GM23248 (cell line): ENCODE measurements around the gene ZNF354C. TPM values are rescaled to one million over a fixed set of nuclear protein-coding genes. Genes with fewer than 3 reads are reported as not detected.

Source experiments
- DNase-seq: peaks from one replicate; pipeline ENCODE4 v3.0.0-alpha.2; 2015
- H2AFZ ChIP-seq: fragments of 200-600 bp; sonication (generic); 2 replicates; pipeline ENCODE4 v1.6.1; 2016; ENCODE audit warnings: antibody characterized with exemption
- H3F3A ChIP-seq: fragments of 200-600 bp; sonication (generic); 2 replicates; pipeline ENCODE4 v1.6.1; 2016; ENCODE audit warnings: mild to moderate bottlenecking, antibody characterized with exemption, mixed run types; ENCODE audit not compliant: insufficient read depth
- H3K27ac ChIP-seq: fragments of 200-600 bp; sonication (generic); 2 replicates; pipeline ENCODE4 v1.5.1; 2016; ENCODE audit warnings: mild to moderate bottlenecking
- H3K27me3 ChIP-seq: fragments of 200-600 bp; sonication (generic); replicated peaks from 2 replicates; pipeline ENCODE4 v1.6.1; 2016; ENCODE audit warnings: mild to moderate bottlenecking; ENCODE audit not compliant: insufficient read depth
- H3K36me3 ChIP-seq: fragments of 200-600 bp; sonication (generic); 2 replicates; pipeline ENCODE4 v1.6.1; 2016; ENCODE audit warnings: low read depth, mild to moderate bottlenecking
- H3K4me1 ChIP-seq: fragments of 200-600 bp; sonication (generic); 2 replicates; pipeline ENCODE4 v1.6.1; 2016; ENCODE audit warnings: mild to moderate bottlenecking; ENCODE audit not compliant: insufficient read depth
- H3K4me2 ChIP-seq: fragments of 200-600 bp; sonication (generic); one replicate; pipeline ENCODE4 v1.6.1; 2016; ENCODE audit warnings: mild to moderate bottlenecking; ENCODE audit not compliant: unreplicated experiment
- H3K4me3 ChIP-seq: fragments of 200-600 bp; sonication (generic); 2 replicates; pipeline ENCODE4 v1.5.1; 2016; ENCODE audit warnings: mild to moderate bottlenecking
- H3K79me2 ChIP-seq: fragments of 200-600 bp; sonication (generic); 2 replicates; pipeline ENCODE4 v1.6.1; 2016; ENCODE audit warnings: mild to moderate bottlenecking; ENCODE audit not compliant: insufficient read depth
- H3K9ac ChIP-seq: fragments of 200-600 bp; sonication (generic); 2 replicates; pipeline ENCODE4 v1.6.1; 2016; ENCODE audit warnings: mild to moderate bottlenecking
- H3K9me2 ChIP-seq: fragments of 200-600 bp; sonication (generic); 2 replicates; pipeline ENCODE4 v1.6.1; 2016; ENCODE audit warnings: mixed run types, mild to moderate bottlenecking, moderate library complexity; ENCODE audit not compliant: insufficient read depth
- H3K9me3 ChIP-seq: fragments of 200-600 bp; sonication (generic); one replicate; pipeline ENCODE4 v1.6.1; 2017; ENCODE audit warnings: low read depth
- H4K20me1 ChIP-seq: fragments of 200-600 bp; sonication (generic); 2 replicates; pipeline ENCODE4 v1.6.0; 2016; ENCODE audit not compliant: insufficient read depth
- EZH2 ChIP-seq: fragments of 200-600 bp; sonication (generic); IDR thresholded peaks from 2 replicates; pipeline ENCODE4 v1.6.1; 2018; ENCODE audit warnings: antibody characterized with exemption, mild to moderate bottlenecking; ENCODE audit not compliant: insufficient read depth, poor library complexity, severe bottlenecking
- EZH2phosphoT487 ChIP-seq: fragments of 200-600 bp; sonication (generic); IDR thresholded peaks from 2 replicates; pipeline ENCODE4 v1.6.1; 2018; ENCODE audit warnings: antibody characterized with exemption, moderate library complexity, mild to moderate bottlenecking, low read depth; ENCODE audit not compliant: insufficient read depth
- WGBS, 2 experiments: methylation state at CpG; one replicate each; pipeline ENCODE4 v1.1.6; 2015 to 2017; ENCODE audit warnings: low lambda C conversion rate in 2 of 2, low coverage in 1 of 2; ENCODE audit errors: missing lambda C conversion rate in 2 of 2; 5-methylcytosine and 5-hydroxymethylcytosine counted together
- in situ Hi-C: fragments of 300-500 bp; cut with MboI; formaldehyde crosslinking; loops from 2 replicates; pipeline ENCODE4 v1.15.0; 2020
- polyA plus RNA-seq: library from polyadenylated mRNA; unstranded; fragments of >200 nt; fragmentation: Nextera tagmentation; extraction: Ambion mirVana; gene quantifications from 2 replicates; pipeline ENCODE4 v1.2.1, GENCODE V29; 2016
- total RNA-seq: library from RNA; depleted of rRNA; stranded (reverse); fragments of >200 nt; shearing (Covaris generic); gene quantifications from 2 replicates; pipeline ENCODE4 v1.2.3, GENCODE V29; 2014

ZNF354C gene
- total and polyA plus RNA-seq, 2 experiments from 2014 or later = 2.5 to 6.9 TPM

DNA sequence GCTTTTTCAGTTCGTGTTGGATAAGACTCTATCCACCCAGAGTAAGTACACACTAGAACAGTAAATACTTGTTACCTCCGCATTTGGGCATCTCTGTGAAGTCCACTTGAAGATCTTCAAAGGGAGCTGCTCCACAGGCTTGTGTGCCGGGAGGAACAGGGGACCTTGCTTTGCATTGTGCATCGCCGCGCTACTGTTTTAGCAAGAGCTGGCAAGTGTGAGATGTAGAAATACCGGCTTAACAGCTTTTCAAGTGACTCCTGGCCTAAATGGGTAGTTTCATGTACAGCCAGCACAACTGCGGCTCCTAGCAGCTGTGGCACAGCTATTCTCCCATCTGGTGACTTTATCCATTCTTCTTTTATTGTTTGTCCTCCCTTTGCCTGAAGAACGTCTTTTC lies 8.4 kb upstream of the ZNF354C start:
- WGBS, 2 experiments = 61% methylated on average over 9 of the region's 9 CpGs
- Histone ChIP-seq H2AFZ (no peak overlapping the region), H3K4me2 (no peak overlapping the region)

DNA sequence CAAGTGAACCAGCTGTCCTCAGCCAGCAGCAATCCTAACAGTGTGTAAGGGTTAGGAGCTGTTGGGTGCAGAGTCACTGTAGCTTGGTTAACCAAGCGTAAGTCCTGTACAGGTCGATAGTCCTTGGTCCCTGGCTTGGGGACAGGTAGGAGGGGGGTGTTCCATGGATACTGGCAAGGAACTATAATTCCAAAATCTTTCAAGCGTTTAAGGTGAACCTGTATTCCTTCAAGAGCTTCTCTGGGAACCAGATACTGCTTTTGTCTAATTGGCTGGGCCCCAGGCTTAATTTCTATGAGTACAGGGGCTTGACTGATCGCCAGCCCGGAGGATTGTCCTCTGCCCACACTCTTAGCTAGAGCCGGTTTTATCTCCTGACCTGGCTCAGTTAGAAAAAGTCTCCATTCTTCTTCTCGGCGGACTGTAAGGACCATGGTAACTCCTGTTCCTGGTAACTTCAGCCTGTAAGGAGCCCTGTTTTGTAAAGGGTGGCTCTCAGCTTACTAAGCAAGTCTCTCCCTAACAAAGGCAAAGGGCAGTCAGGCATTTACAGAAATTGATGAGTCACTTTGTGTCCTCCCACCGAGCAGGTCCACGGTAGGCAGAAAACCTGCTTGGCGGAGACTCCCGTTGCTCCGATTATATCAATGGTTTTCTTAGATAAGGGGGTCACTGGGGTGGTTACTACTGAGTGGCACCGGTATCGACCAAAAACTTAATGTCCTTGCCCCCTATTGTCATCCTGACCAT lies 6.0 kb upstream of the ZNF354C start:
- TF ChIP-seq EZH2 = no peak
- no peak for TF ChIP-seq EZH2phosphoT487
- no peak overlapping the region for H3K27ac ChIP-seq
- no peaks in the 10 kb centered on the region for H3F3A ChIP-seq
- in situ Hi-C loops = no loop called here
- no peaks in the 10 kb centered on the region for H3K9me3 ChIP-seq
- H3K9me2 ChIP-seq = no peaks in the 10 kb centered on the region
- H3K79me2 ChIP-seq = no peaks in the 10 kb centered on the region
- no peak overlapping the region for H3K4me2 ChIP-seq
- H3K36me3 ChIP-seq = no peaks in the 10 kb centered on the region
- 65 to 67% methylated on average over 15 of the region's 15 CpGs for WGBS, 2 experiments
- no peaks in the 10 kb centered on the region for H3K4me1 ChIP-seq
- no peak overlapping the region for H3K4me3 ChIP-seq
- DNase-seq = no peak
- H3K9ac ChIP-seq = no peak overlapping the region
- H2AFZ ChIP-seq = no peak overlapping the region
- H3K27me3 ChIP-seq = no peaks in the 10 kb centered on the region
- H4K20me1 ChIP-seq = no peaks in the 10 kb centered on the region

More for the DNA sequence above, 8.4 kb upstream of the ZNF354C start:
- no peaks in the 10 kb centered on the region for H3K4me1 ChIP-seq
- TF ChIP-seq EZH2 = no peak
- no peak for TF ChIP-seq EZH2phosphoT487
- H3F3A ChIP-seq = no peaks in the 10 kb centered on the region
- no peak overlapping the region for H3K27ac ChIP-seq
- H3K79me2 ChIP-seq = no peaks in the 10 kb centered on the region
- H3K9me2 ChIP-seq = no peaks in the 10 kb centered on the region
- no peaks in the 10 kb centered on the region for H4K20me1 ChIP-seq
- H3K27me3 ChIP-seq = no peaks in the 10 kb centered on the region
- H3K9ac ChIP-seq = no peak overlapping the region
- H3K36me3 ChIP-seq = no peaks in the 10 kb centered on the region
- H3K4me3 ChIP-seq = no peak overlapping the region
- in situ Hi-C loops = no loop called here
- DNase-seq = no peak
- H3K9me3 ChIP-seq = no peaks in the 10 kb centered on the region

DNA sequence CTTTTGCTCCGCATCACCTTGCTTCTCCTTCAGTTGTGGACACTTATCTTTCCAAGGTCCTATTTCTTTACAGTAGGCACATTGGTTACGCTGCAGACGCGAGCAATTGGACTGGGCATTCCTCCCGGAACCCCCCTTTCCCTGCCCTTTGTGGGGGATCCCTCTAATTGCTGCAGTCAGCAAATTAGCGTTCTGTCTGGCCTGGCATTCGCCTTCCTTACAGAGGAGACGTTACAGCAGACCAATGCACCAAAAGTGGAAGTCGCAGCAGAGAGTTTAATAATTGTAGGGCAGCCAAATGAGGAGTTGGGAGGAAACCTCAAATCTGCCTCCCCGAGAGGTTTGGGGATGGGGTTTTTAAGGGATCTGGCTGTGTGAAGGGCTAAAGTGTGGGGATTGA lies 5.3 kb upstream of the ZNF354C start:
- no peaks in the 10 kb centered on the region for H3K27me3 ChIP-seq
- WGBS, 2 experiments = 47 to 54% methylated on average over 10 of the region's 10 CpGs
- no peak overlapping the region for H3K4me3 ChIP-seq
- H3K9me2 ChIP-seq = no peaks in the 10 kb centered on the region
- H3K27ac ChIP-seq = no peak overlapping the region
- no peak for TF ChIP-seq EZH2phosphoT487
- TF ChIP-seq EZH2 = no peak
- H3K4me1 ChIP-seq = no peaks in the 10 kb centered on the region
- no peaks in the 10 kb centered on the region for H3F3A ChIP-seq
- no peak overlapping the region for H2AFZ ChIP-seq
- DNase-seq = no peak
- no peaks in the 10 kb centered on the region for H4K20me1 ChIP-seq
- in situ Hi-C loops = no loop called here
- no peaks in the 10 kb centered on the region for H3K36me3 ChIP-seq
- no peak overlapping the region for H3K9ac ChIP-seq
- no peak overlapping the region for H3K4me2 ChIP-seq
- H3K9me3 ChIP-seq = no peaks in the 10 kb centered on the region
- no peaks in the 10 kb centered on the region for H3K79me2 ChIP-seq

DNA sequence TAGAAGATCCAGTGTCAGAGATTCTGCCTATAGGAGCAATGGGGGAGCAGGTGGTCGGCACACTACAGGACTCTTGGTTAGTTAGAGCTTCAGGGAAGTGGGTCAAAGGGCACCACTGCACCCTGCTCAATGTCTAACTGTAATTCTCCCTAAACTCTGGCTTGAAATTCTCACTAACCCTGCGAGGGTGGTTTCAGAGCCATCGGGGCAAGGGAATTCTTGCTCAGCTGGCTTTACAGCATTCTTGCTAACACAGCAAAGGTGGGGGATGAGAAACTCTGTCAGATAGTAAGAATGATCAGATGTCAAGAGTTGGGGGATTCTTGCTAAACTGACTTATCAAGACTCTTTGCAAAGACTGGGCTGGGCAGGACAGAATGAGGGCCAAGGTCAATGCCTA lies 4.7 kb upstream of the ZNF354C start:
- H3F3A ChIP-seq = no peaks in the 10 kb centered on the region
- H3K27ac ChIP-seq = no peak overlapping the region
- in situ Hi-C loops = no loop called here
- H3K4me3 ChIP-seq = no peak overlapping the region
- WGBS, 2 experiments = 36 to 44% methylated on average over 3 of the region's 3 CpGs
- no peak overlapping the region for H2AFZ ChIP-seq
- H3K27me3 ChIP-seq = no peaks in the 10 kb centered on the region
- TF ChIP-seq EZH2phosphoT487 (no peak), EZH2 (no peak)
- no peak overlapping the region for H3K9ac ChIP-seq
- no peak overlapping the region for H3K4me2 ChIP-seq
- 0 out of 2 replicates have a peak, but pooled peaks cover under 1% of the 10 kb centered on the region for H3K79me2 ChIP-seq
- H4K20me1 ChIP-seq = no peaks in the 10 kb centered on the region
- H3K9me3 ChIP-seq = no peaks in the 10 kb centered on the region
- H3K4me1 ChIP-seq = no peaks in the 10 kb centered on the region
- H3K9me2 ChIP-seq = no peaks in the 10 kb centered on the region
- no peak for DNase-seq
- H3K36me3 ChIP-seq = no peaks in the 10 kb centered on the region

DNA sequence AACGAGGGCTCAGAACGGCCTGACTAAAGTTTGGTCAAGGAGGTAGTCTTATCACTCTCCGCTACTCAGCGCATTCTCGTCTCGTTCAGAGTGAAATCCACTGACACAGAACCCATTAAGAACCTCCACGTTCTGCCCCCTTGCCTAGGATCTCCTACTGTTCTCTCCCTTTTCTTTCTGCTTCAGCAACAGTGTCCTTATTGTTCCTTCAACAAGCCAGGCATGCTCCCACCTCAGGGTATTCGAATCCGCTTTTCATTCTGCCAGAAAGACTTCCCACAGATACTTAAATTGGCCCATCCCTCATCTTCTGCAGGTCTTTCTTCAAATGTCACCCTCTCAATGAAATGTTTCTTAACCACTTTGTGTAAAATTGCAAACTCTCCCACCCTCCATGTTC lies 4.3 kb upstream of the ZNF354C start:
- Histone ChIP-seq H3K9me2 (no peaks in the 10 kb centered on the region), H3K27ac (no peak overlapping the region), H3F3A (no peaks in the 10 kb centered on the region), H3K4me3 (no peak overlapping the region), H3K27me3 (no peaks in the 10 kb centered on the region), H3K4me1 (no peaks in the 10 kb centered on the region), H3K36me3 (no peaks in the 10 kb centered on the region), H3K9me3 (no peaks in the 10 kb centered on the region), H4K20me1 (no peaks in the 10 kb centered on the region), H2AFZ (no peak overlapping the region), H3K4me2 (no peak overlapping the region), H3K79me2 (peaks cover 4% of the 10 kb centered on the region), H3K9ac (no peak overlapping the region)
- DNase-seq = no peak
- WGBS, 2 experiments = 60 to 65% methylated on average over 9 of the region's 9 CpGs
- in situ Hi-C loops = no loop called here
- TF ChIP-seq EZH2phosphoT487 (no peak), EZH2 (no peak)
